Gastroesophageal sphincter (tissue), 4 donors: ENCODE measurements around the gene HOXB6. TPM values are rescaled to one million over a fixed set of nuclear protein-coding genes. Genes with fewer than 3 reads are reported as not detected.
A peak's percentile ranks its signal among the peaks of the same experiment; 100 is the strongest.

Experiments
- ATAC-seq: fragments of 150-250 bp; one replicate; pipeline ENCODE4 v1.9.1; 2016; ENCODE audit warnings: mild to moderate bottlenecking, moderate library complexity
- H3K27ac ChIP-seq, 4 donors: fragments of 200-600 bp; sonication (generic) in 3 of 4; 1 replicate in 3 of 4; 2 replicates in 1 of 4; pipeline ENCODE4 v1.5.1; 2016 to 2019
- H3K27me3 ChIP-seq: fragments of 200-600 bp; sonication (generic); one replicate; pipeline ENCODE4 v1.5.1; 2019
- H3K36me3 ChIP-seq, 2 donors: fragments of 200-600 bp; sonication (generic); one replicate each; pipeline ENCODE4 v1.5.1; 2019; ENCODE audit warnings: control low read depth in 1 of 2
- H3K4me1 ChIP-seq, 3 donors: fragments of 200-600 bp; sonication (generic); 1 replicate in 2 of 3; 2 replicates in 1 of 3; pipeline ENCODE4 v1.5.1; 2016 to 2019; ENCODE audit warnings: control low read depth in 2 of 3
- H3K4me3 ChIP-seq, 2 donors: fragments of 200-600 bp; sonication (generic); one replicate each; pipeline ENCODE4 v1.5.1; 2019; ENCODE audit warnings: mild to moderate bottlenecking in 1 of 2, moderate library complexity in 1 of 2
- H3K9me3 ChIP-seq, 3 donors: fragments of 200-600 bp; sonication (generic); one replicate each; pipeline ENCODE4 v1.5.1; 2017 to 2019; ENCODE audit warnings: control low read depth in 2 of 3
- CTCF ChIP-seq, 4 experiments: fragments of 200-600 bp in 2 of 4; fragments of 450-650 bp in 2 of 4; sonication (generic) in 1 of 4; IDR thresholded peaks; one replicate each; pipeline ENCODE4 v1.5.1; 2017 to 2019; ENCODE audit warnings: antibody characterized with exemption in 4 of 4, mild to moderate bottlenecking in 2 of 4, moderate library complexity in 2 of 4
- EP300 ChIP-seq: sonication (generic); formaldehyde crosslinking; IDR thresholded peaks from one replicate; pipeline ENCODE4 v1.6.1; 2017; ENCODE audit warnings: antibody characterized with exemption, mild to moderate bottlenecking
- POLR2A ChIP-seq, 2 donors: fragments of 450-650 bp; IDR thresholded peaks; one replicate each; pipeline ENCODE4 v1.6.1; 2017; ENCODE audit warnings: antibody characterized with exemption in 2 of 2, mild to moderate bottlenecking in 2 of 2, moderate library complexity in 1 of 2
- POLR2AphosphoS5 ChIP-seq: sonication (generic); formaldehyde crosslinking; IDR thresholded peaks from one replicate; pipeline ENCODE4 v1.6.1; 2017; ENCODE audit warnings: antibody characterized with exemption
- WGBS, 2 donors: methylation state at CpG; one replicate each; pipeline ENCODE4 v1.1.5; 2018; ENCODE audit warnings: low coverage in 1 of 2; 5-methylcytosine and 5-hydroxymethylcytosine counted together
- total RNA-seq, 4 donors: library from RNA; depleted of rRNA; stranded (reverse); fragments of >200 nt; gene quantifications; one replicate each; pipeline ENCODE4 v1.1.0, GENCODE V29; 2016

The HOXB6 gene
- total RNA-seq, 4 donors from 2014 or later = 4.9 to 40.1 (median 5.1) TPM

GRCh38 chr17:48569674-48570324 is 35.0 kb downstream of the HOXB6 start:
- H3K9me3 ChIP-seq = no peaks in the 10 kb centered on the region
- 11 to 25% methylated on average over 4 to 6 of the region's 6 CpGs for WGBS, 2 donors
- H3K27me3 ChIP-seq = no peaks in the 10 kb centered on the region
- peak overlapping the region; percentile 27 to 81 for H3K4me3 ChIP-seq
- peak overlapping the region; percentile 97 to 98 (median 97) for H3K27ac ChIP-seq
- no peak for TF ChIP-seq POLR2AphosphoS5
- TF ChIP-seq CTCF (IDR thresholded peaks at IDR 0.05) = peak in 3 of 4 experiments; percentile 32 to 41 (median 33)
- peaks cover 20 to 100% (median 45%) of the 10 kb centered on the region in 3 donors for H3K4me1 ChIP-seq
- no peaks in the 10 kb centered on the region for H3K36me3 ChIP-seq
- no peak for ATAC-seq

GRCh38 chr17:48569240-48569582 is 35.6 kb downstream of the HOXB6 start:
- peaks cover 20 to 100% (median 45%) of the 10 kb centered on the region in 3 donors for H3K4me1 ChIP-seq
- H3K27ac ChIP-seq = peak overlapping the region; percentile 97 to 98 (median 97)
- ATAC-seq = no peak
- no peaks in the 10 kb centered on the region for H3K27me3 ChIP-seq
- TF ChIP-seq POLR2A (IDR thresholded peaks at IDR 0.05) (no peak), CTCF (IDR thresholded peaks at IDR 0.05) (no peak), POLR2AphosphoS5 (no peak), EP300 (no peak)
- peak overlapping the region; percentile 27 to 81 for H3K4me3 ChIP-seq
- 0 to 7% methylated on average over 1 to 3 of the region's 3 CpGs for WGBS, 2 donors
- no peaks in the 10 kb centered on the region for H3K9me3 ChIP-seq
- H3K36me3 ChIP-seq = no peaks in the 10 kb centered on the region

GRCh38 chr17:48568499-48569239 is 36.1 kb downstream of the HOXB6 start:
- Histone ChIP-seq H3K9me3 (no peaks in the 10 kb centered on the region), H3K36me3 (no peaks in the 10 kb centered on the region), H3K4me3 (peak overlapping the region; percentile 27 to 81), H3K4me1 (peaks cover 20 to 100% (median 48%) of the 10 kb centered on the region in 3 donors), H3K27ac (peak overlapping the region; percentile 97 to 98 (median 97)), H3K27me3 (no peaks in the 10 kb centered on the region)
- WGBS, 2 donors = 5 to 9% methylated on average over 19 to 32 of the region's 33 CpGs
- no peak for ATAC-seq
- TF ChIP-seq POLR2A (IDR thresholded peaks at IDR 0.05) = no peak
- peak; percentile 10 for TF ChIP-seq POLR2AphosphoS5

GRCh38 chr17:48567646-48568354 is 37.0 kb downstream of the HOXB6 start:
- H3K4me3 ChIP-seq = peak overlapping the region; percentile 27 to 81
- no peak for ATAC-seq
- peak overlapping the region; percentile 97 to 98 (median 97) for H3K27ac ChIP-seq
- H3K36me3 ChIP-seq = no peaks in the 10 kb centered on the region
- H3K27me3 ChIP-seq = no peaks in the 10 kb centered on the region
- peaks cover 18 to 100% (median 53%) of the 10 kb centered on the region in 3 donors for H3K4me1 ChIP-seq
- 31% methylated on average over 2 of the region's 2 CpGs; no CpG with 5 or more reads in 1 of the 2 donors for WGBS, 2 donors
- TF ChIP-seq CTCF (IDR thresholded peaks at IDR 0.05) (no peak), EP300 (no peak), POLR2AphosphoS5 (no peak), POLR2A (IDR thresholded peaks at IDR 0.05) (no peak)
- H3K9me3 ChIP-seq = no peaks in the 10 kb centered on the region

GRCh38 chr17:48567209-48567608 is 37.6 kb downstream of the HOXB6 start:
- no peak overlapping the region for H3K4me3 ChIP-seq
- peak overlapping the region; percentile 97 to 98 (median 97) for H3K27ac ChIP-seq
- no peaks in the 10 kb centered on the region for H3K36me3 ChIP-seq
- TF ChIP-seq EP300 (no peak), POLR2A (IDR thresholded peaks at IDR 0.05) (no peak), CTCF (IDR thresholded peaks at IDR 0.05) (no peak), POLR2AphosphoS5 (no peak)
- no peak for ATAC-seq
- peaks cover 12 to 100% (median 53%) of the 10 kb centered on the region in 3 donors for H3K4me1 ChIP-seq
- no peaks in the 10 kb centered on the region for H3K9me3 ChIP-seq
- no peaks in the 10 kb centered on the region for H3K27me3 ChIP-seq
- 34% methylated on average over 4 of the region's 6 CpGs; no CpG with 5 or more reads in 1 of the 2 donors for WGBS, 2 donors
